Measurements from ENCODE around the gene TSSK1B. TPM values are rescaled to one million over a fixed set of nuclear protein-coding genes. Genes with fewer than 3 reads are reported as not detected.

The TSSK1B gene
- total and polyA plus RNA-seq, 2 of the 8 experiments (the other 6 are each of a cell fraction or from before 2014, with no cell fraction given): 0.05 TPM; not detected in 1

DNA sequence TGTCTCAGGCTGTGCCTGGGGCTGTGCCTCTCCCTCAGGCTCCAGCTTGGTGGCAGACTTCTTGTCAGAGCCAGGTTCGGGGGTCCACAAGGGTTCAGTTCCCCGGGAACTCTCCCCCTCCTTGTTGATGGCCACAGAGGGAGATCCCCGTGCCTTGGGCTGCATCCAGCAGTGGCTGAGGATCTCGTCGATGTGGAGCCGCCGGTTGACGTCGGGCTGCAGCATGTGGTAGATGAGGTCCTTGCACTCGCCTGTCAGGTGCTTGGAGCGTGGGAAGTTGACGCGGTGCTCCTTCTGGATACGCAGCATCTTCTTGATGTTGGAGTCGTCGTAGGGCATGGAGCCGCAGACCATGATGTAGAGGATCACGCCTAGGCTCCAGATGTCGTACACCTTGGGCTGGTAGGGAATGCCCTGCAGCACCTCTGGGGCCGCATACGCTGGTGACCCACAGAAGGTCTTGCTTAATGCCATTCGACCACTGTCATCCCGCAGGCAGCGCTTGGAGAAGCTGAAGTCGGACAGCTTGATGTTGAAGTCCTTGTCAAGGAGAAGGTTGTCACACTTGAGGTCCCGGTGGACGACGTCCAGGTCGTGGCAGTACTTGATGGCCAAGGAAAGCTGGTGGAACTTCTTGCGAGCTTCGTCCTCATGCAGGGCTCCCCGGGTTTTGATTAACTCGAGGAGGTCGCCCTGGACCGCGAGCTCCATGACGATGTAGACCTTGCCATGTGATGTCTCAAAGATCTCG is 752 bp downstream of the TSSK1B start:
- POLR2A ChIA-PET (ENCODE audit: partially characterized antibody): no interaction called here
- 95% methylated on average over 38 of the region's 38 CpGs; no CpG with 5 or more reads in 1 of the 2 experiments for WGBS, 2 experiments (ENCODE audit: extremely low coverage in 1 of 2, insufficient coverage in 1 of 2, insufficient read length in 1 of 2, insufficient replicate concordance in 2 of 2, low coverage in 1 of 2, low lambda C conversion rate in 2 of 2, missing lambda C conversion rate in 1 of 2)
- Histone ChIP-seq H2AK5ac (ENCODE audit: low read depth, low read length) (no peak overlapping the region), H2BK20ac (ENCODE audit: low read length) (no peak overlapping the region), H3K79me1 (ENCODE audit: low read depth, low read length) (no peaks in the 10 kb centered on the region), H3K36me3 (ENCODE audit: control insufficient read depth in 2 of 4, insufficient read depth in 4 of 4, low read length in 3 of 4) (no peaks in the 10 kb centered on the region), H3K56ac (replicated peaks; ENCODE audit: insufficient read length, low read depth, low read length) (no peak overlapping the region), H2BK120ac (replicated peaks; ENCODE audit: low read depth, low read length) (no peak overlapping the region), H3K9ac (replicated peaks in 1 of 4; ENCODE audit: extremely low read depth in 1 of 4, low read depth in 3 of 4, low read length in 3 of 4) (no peak overlapping the region), H4K5ac (ENCODE audit: insufficient read length, low read depth, low read length) (no peak overlapping the region), H3K4me3 (ENCODE audit: extremely low read depth in 1 of 4, insufficient read depth in 2 of 4, low read depth in 3 of 4, low read length in 4 of 4) (no peak overlapping the region), H2AFZ (ENCODE audit: low read length) (no peak overlapping the region), H3K27ac (ENCODE audit: low read depth, low read length) (no peak overlapping the region), H4K91ac (replicated peaks; ENCODE audit: insufficient read length, low read length) (no peak overlapping the region), H3K4me2 (ENCODE audit: insufficient read depth in 1 of 2, low read depth in 2 of 2, low read length in 2 of 2) (no peak overlapping the region), H2BK15ac (ENCODE audit: low read length) (no peak overlapping the region), H2BK12ac (ENCODE audit: low read depth, low read length) (no peak overlapping the region), H3K14ac (ENCODE audit: insufficient read length) (no peak overlapping the region), H3K18ac (ENCODE audit: extremely low read depth, low read length) (no peak overlapping the region), H3K4me1 (replicated peaks in 1 of 4; ENCODE audit: control insufficient read depth in 3 of 4, insufficient read depth in 4 of 4, low read length in 3 of 4) (no peaks in the 10 kb centered on the region), H4K8ac (ENCODE audit: extremely low read depth, insufficient read depth, low read length) (no peak overlapping the region), H3K23me2 (ENCODE audit: low read depth, low read length) (no peaks in the 10 kb centered on the region; the same call in 1 of the 2 replicates), H3K4ac (replicated peaks; ENCODE audit: insufficient read length, low read depth, low read length) (no peak overlapping the region), H4K20me1 (replicated peaks in 1 of 2; ENCODE audit: control insufficient read depth in 1 of 2, insufficient read depth in 2 of 2, low read length in 2 of 2) (no peaks in the 10 kb centered on the region), H3K27me3 (replicated peaks in 1 of 4; ENCODE audit: control insufficient read depth in 3 of 4, extremely low read depth in 1 of 4, insufficient read depth in 3 of 4, low read length in 3 of 4) (no peaks in the 10 kb centered on the region), H2BK5ac (ENCODE audit: low read depth, low read length) (no peak overlapping the region), H3K79me2 (ENCODE audit: control insufficient read depth in 1 of 2, insufficient read depth in 2 of 2, low read length in 2 of 2) (no peaks in the 10 kb centered on the region), H3K23ac (ENCODE audit: insufficient read length) (no peak overlapping the region), H3K9me3 (ENCODE audit: insufficient read depth in 2 of 2, low read depth in 1 of 2, low read length in 1 of 2) (peaks cover 0 to 10% of the 10 kb centered on the region in 2 experiments; a peak in 1 of 4 replicates)
- TF ChIP-seq, protein P1, sequence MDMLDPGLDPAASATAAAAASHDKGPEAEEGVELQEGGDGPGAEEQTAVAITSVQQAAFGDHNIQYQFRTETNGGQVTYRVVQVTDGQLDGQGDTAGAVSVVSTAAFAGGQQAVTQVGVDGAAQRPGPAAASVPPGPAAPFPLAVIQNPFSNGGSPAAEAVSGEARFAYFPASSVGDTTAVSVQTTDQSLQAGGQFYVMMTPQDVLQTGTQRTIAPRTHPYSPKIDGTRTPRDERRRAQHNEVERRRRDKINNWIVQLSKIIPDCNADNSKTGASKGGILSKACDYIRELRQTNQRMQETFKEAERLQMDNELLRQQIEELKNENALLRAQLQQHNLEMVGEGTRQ (IDR thresholded peaks at IDR 0.05; ENCODE audit: low read length): no peak
- no peak for TF ChIP-seq CHD1 (IDR thresholded peaks at IDR 0.05; ENCODE audit: low read depth, low read length)
- TF ChIP-seq KDM1A (IDR thresholded peaks at IDR 0.05; ENCODE audit: borderline replicate concordance, low read length): no peak
- TF ChIP-seq TAF7 (optimal IDR thresholded peaks at IDR 0.05; ENCODE audit: borderline replicate concordance, low read depth, low read length): no peak
- TF ChIP-seq CREB1 (IDR thresholded peaks at IDR 0.05): no peak
- no peak for TF ChIP-seq SIRT6 (IDR thresholded peaks at IDR 0.05; ENCODE audit: low read length)
- TF ChIP-seq CBX8 (IDR thresholded peaks at IDR 0.05; ENCODE audit: borderline replicate concordance, low read depth, low read length): no peak
- TF ChIP-seq, protein P2, sequence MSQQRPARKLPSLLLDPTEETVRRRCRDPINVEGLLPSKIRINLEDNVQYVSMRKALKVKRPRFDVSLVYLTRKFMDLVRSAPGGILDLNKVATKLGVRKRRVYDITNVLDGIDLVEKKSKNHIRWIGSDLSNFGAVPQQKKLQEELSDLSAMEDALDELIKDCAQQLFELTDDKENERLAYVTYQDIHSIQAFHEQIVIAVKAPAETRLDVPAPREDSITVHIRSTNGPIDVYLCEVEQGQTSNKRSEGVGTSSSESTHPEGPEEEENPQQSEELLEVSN (IDR thresholded peaks at IDR 0.05): no peak
- TF ChIP-seq EP300 (IDR thresholded peaks at IDR 0.05; ENCODE audit: borderline replicate concordance in 1 of 2, low read depth in 2 of 2, low read length in 2 of 2): no peak
- no peak for TF ChIP-seq HDAC6 (IDR thresholded peaks at IDR 0.05; ENCODE audit: low read depth, low read length)
- no peak for TF ChIP-seq CEBPB (IDR thresholded peaks at IDR 0.05; ENCODE audit: low read depth, low read length)
- no peak for TF ChIP-seq SIX5 (IDR thresholded peaks at IDR 0.05; ENCODE audit: low read depth, low read length)
- DNase-seq (ENCODE audit: low read depth in 1 of 2, low spot score in 2 of 2) (no peak), FAIRE-seq (no peak)
- CTCF ChIA-PET (ENCODE audit: partially characterized antibody): no interaction called here
